Adrenal gland (tissue), 5 donors: ENCODE results near the gene AGPAT4.

Experiments used
- POLR2A ChIP-seq, 2 donors: fragments of 450-650 bp; IDR thresholded peaks; one replicate each; pipeline ENCODE4 v1.6.1; 2017; ENCODE audit warnings: antibody characterized with exemption in 2 of 2, mild to moderate bottlenecking in 2 of 2, moderate library complexity in 1 of 2
- TF ChIP-seq, protein P1 (sequence below), 6 experiments: fragments of 450-650 bp in 4 of 6; fragments of 200-600 bp in 2 of 6; sonication (generic) in 1 of 6; IDR thresholded peaks; 1 replicate in 5 of 6; 2 replicates in 1 of 6; pipeline versions ENCODE4 v1.5.1 to v1.8.0; 2016 to 2021; ENCODE audit warnings: antibody characterized with exemption in 6 of 6, mild to moderate bottlenecking in 2 of 6, moderate library complexity in 1 of 6
- donor health status: DM: no; HTN: no; CAD: no.

DNA sequence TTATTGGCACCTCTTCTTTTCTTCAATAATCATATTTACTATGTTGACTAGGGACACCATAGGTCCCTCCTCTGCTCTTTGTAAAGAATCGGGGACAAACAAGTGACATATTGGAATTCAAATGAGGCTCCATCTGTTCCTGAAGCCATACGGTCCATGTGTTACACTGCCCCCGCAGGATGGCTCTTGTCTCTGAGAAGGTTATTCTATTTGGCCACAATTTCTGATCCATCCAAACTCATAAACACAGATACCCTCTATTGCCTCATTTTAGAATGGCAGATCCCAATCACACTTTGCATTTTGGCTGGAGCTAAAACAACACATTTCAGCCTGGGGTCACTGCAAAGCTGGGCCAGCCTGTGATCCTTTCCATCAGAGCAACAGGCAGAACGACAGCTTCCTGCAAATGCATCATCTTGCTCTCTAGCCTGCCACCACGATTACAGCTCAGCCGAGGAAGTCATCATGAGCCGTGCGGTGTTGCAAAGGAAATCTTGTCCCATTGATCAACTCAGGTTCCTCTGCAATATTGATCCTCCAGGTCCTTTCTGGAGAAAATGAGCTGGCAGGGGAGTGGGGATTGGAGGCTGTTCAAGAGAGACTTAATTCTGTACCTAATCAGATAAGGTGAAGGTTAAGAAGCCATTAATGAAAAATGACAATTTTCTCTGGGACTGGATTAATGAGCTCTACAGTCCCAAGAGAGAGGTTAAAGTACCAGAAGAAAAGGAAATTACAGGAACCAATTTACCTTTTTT, 73.1 kb downstream of the AGPAT4 start:
- no peak for TF ChIP-seq POLR2A (IDR thresholded peaks at IDR 0.05)
- TF ChIP-seq, protein P1, sequence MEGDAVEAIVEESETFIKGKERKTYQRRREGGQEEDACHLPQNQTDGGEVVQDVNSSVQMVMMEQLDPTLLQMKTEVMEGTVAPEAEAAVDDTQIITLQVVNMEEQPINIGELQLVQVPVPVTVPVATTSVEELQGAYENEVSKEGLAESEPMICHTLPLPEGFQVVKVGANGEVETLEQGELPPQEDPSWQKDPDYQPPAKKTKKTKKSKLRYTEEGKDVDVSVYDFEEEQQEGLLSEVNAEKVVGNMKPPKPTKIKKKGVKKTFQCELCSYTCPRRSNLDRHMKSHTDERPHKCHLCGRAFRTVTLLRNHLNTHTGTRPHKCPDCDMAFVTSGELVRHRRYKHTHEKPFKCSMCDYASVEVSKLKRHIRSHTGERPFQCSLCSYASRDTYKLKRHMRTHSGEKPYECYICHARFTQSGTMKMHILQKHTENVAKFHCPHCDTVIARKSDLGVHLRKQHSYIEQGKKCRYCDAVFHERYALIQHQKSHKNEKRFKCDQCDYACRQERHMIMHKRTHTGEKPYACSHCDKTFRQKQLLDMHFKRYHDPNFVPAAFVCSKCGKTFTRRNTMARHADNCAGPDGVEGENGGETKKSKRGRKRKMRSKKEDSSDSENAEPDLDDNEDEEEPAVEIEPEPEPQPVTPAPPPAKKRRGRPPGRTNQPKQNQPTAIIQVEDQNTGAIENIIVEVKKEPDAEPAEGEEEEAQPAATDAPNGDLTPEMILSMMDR (IDR thresholded peaks at IDR 0.05): no peak
